Epithelial cell of esophagus (primary cell): ENCODE data around the gene CAMK1.
"Not testable (repeated sequence)": the region's sequence is repeated elsewhere in the genome, so short reads cannot be mapped to it uniquely, and the experiment has no call there.

Experiments used
- DNase-seq: peaks from one replicate; pipeline ENCODE4 v3.0.0; 2010; ENCODE audit warnings: low read depth
- H3K4me3 ChIP-seq: 2 replicates; pipeline ENCODE4 v1.5.1; 2011; ENCODE audit warnings: mild to moderate bottlenecking, low read length, control low read depth
- TF ChIP-seq, protein P1 (sequence below): IDR thresholded peaks from 2 replicates; pipeline ENCODE4 v1.5.1; 2011; ENCODE audit warnings: low read depth, mild to moderate bottlenecking, low read length, control low read depth, inconsistent platforms; ENCODE audit not compliant: insufficient read depth; ENCODE audit errors: missing control alignments

Gene CAMK1

DNA sequence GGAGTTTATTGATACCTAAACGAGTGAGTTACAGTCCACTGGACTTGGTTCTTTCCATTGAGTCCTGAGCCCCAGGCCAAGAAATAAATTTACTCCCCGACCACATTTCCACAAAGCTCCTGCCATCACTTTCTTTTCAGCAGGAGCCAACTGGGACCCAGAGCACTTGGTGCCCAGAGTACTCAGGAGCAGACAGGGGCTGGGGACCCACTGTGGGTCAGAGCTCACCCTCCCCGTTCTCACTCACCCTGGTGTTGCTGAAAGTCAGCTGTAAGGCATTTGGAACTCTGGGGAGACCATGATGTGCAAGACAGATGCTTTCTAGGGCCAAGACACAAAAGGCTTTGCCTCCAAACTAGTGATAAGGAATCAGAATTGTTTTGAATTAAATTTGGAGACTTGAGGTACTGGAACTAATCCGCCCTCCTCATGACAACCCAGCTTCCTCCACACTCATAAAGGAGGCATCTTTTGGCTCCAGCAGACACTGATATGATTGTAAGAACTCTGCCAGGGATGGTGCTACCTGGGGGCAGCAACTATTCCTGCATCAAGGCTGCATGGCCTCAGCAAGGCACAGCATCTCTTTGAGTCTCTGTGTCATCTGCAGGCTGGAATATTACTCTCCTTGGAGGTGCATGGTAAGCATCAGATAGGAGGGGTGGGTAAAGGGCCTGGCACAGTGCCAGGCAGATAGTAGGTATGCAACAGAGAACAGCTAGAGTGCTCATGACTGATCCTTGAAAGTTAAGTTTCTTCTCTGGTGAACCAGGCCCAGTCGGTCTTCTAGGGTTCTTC, 7.3 kb upstream of the CAMK1 start:
- no peak overlapping the region for H3K4me3 ChIP-seq
- DNase-seq = no peak
- TF ChIP-seq, protein P1, sequence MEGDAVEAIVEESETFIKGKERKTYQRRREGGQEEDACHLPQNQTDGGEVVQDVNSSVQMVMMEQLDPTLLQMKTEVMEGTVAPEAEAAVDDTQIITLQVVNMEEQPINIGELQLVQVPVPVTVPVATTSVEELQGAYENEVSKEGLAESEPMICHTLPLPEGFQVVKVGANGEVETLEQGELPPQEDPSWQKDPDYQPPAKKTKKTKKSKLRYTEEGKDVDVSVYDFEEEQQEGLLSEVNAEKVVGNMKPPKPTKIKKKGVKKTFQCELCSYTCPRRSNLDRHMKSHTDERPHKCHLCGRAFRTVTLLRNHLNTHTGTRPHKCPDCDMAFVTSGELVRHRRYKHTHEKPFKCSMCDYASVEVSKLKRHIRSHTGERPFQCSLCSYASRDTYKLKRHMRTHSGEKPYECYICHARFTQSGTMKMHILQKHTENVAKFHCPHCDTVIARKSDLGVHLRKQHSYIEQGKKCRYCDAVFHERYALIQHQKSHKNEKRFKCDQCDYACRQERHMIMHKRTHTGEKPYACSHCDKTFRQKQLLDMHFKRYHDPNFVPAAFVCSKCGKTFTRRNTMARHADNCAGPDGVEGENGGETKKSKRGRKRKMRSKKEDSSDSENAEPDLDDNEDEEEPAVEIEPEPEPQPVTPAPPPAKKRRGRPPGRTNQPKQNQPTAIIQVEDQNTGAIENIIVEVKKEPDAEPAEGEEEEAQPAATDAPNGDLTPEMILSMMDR = no peak

DNA sequence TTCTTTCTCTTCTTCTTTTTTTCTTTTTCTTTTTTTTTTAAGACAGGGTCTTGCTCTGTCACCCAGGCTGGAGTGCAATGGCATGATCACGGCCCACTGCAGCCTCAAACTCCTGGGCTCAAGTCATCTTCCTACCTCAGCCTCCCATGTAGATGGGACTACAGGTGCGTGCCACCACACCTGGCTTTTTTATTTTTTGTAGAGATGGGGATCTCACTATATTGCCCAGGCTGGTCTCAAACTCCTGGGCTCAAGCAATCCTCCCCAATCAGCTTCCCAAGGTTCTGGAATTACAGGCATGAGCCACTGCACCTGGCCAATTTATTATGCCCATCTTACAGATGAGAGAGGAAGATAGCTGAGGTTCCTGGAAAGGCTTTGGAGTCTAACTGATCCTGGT, 1.3 kb upstream of the CAMK1 start:
- DNase-seq, H3K4me3 ChIP-seq: not testable (repeated sequence)

DNA sequence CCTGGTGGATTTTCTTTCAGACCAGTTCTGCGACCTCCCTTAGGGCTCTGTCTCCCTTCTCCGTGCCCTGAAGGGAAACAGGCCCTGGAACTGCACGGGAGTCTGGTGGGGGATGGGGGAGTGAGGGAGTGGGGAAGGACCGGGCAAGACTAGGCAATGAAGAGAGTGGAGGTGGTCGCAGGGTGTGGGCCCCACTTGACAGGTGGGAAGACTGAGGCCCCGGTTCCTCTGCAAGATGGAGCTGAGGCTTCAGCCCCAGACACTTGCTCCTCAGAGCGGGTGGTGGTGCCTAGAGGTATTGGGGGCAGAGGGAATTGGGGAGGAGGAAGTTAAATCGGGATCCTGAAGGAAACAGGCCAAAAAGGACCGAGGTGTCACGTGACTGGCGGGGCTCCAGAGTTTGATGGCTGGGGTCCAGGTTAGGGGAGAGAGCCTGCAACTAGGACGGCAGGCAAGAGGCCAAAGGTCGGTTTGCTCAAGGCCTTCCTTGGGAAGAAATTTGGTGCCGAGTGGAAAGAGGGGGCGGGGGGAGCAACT, 597 bp upstream of the CAMK1 start:
- TF ChIP-seq, protein P1 = no peak
- peak overlapping the region; percentile 49 for H3K4me3 ChIP-seq
- no peak for DNase-seq

DNA sequence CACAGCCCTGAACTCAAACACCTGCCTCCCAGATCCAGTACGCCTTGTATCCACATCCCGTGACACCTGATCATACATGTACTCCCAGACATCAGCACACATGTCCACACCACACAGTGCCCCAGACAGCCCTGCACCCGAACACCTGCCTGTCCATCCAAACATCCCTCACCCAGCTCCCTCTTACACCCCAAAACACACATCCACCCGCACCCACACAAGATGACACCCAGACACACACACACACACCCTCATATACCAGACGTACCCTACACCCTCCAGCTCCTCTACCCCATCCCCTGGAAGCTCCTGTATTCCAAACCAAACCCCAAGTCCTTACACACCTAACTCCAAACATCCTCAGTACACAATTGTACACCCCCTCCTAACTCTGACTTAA, 735 bp downstream of the CAMK1 start:
- peak overlapping the region; percentile 49 for H3K4me3 ChIP-seq
- DNase-seq = no peak
- TF ChIP-seq, protein P1 = no peak

DNA sequence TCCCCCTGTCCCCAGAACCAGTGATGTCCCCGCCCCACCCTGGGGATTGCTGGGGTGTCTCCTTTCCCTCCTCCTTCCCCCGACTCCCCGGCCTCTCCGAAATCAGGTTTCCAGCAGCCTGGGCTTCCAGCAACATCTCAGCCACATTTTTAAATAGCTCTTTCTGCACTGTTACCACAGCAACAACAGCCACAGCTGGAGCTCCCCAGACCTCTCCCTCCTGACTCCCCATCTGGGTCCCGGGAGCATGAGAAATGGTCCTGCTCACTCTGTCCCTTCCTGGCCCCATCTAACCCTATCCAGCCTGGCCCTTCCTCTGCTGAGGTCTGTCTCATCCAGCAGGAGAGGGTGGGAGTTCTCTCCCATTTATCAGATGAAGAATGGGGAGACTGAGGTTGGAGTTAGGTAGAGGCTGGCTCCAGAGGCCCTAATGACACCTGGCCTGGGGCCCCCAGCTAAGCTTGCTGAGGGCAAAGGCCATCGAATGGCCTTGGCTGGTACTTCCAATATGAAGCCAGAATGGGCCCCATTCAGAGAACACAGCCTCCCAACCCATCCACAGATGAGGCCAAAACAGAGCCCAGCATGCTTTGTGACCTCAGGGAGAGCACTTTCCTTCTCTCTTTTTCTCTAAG, 1.5 kb downstream of the CAMK1 start:
- H3K4me3 ChIP-seq = no peak overlapping the region
- no peak for DNase-seq
- TF ChIP-seq, protein P1 = no peak

DNA sequence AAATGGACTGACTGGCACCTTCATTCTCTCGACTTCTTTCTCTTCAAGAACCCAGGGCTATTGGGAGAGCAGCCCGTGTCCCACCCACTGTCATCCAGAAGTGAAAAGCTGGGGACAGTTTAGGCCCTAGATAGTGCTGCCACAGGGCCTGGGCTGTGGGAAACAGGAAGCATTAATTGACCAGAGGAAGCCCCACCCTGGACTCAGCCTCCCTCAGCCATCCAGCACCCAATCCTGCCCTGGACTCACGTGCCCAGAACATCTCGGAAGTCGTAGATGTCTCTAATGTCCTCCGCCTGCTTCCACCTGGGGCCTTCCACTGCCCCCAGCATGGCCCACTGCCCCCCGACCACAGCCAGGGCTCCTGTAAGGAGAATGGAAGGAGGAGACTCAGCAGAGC, 2.3 kb downstream of the CAMK1 start:
- no peak overlapping the region for H3K4me3 ChIP-seq
- TF ChIP-seq, protein P1 = no peak
- no peak for DNase-seq

DNA sequence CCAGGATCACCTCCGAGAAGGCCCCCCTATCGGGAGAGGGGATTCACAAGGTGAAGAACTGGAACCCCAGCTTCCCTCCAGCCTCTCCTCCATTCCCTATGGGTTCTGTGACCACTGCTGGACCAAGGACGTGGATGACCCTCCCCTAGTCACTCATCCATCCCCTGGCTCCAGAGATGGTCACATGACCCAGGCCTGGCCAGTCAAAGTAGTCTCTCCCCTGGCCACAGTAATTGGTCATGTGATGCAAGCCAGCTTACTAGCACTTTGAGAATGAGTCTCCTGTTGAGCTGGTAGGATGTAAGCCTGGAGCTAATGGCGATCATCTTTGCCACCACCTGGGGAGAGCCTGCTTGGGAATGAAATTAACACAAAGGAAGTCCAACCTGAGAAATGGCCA, 3.9 kb downstream of the CAMK1 start:
- no peak for DNase-seq
- H3K4me3 ChIP-seq = no peak overlapping the region
- TF ChIP-seq, protein P1 = no peak
